K562 (cell line): ENCODE results near the gene YJEFN3.

Experiments
- CTCF ChIP-seq, 3 experiments: IDR thresholded peaks in 2 of 3; conservative IDR thresholded peaks in 1 of 3; 2 replicates each; pipeline ENCODE4 v1.5.1; 2011 to 2012; ENCODE audit warnings: low read length in 3 of 3, mild to moderate bottlenecking in 3 of 3, control low read depth in 2 of 3, improper control_type of control experiment in 1 of 3, inconsistent platforms in 1 of 3, low read depth in 1 of 3, mixed read lengths in 1 of 3, moderate library complexity in 1 of 3; ENCODE audit not compliant: insufficient read depth in 2 of 3
- KLF13 ChIP-seq: fragments of 450-650 bp; IDR thresholded peaks from 2 replicates; pipeline ENCODE4 v1.6.1; 2016; ENCODE audit warnings: missing genetic modification characterization, low read depth, mild to moderate bottlenecking, missing compliant biosample characterization, moderate library complexity, borderline replicate concordance
- NCOA1 ChIP-seq: fragments of 450-650 bp; IDR thresholded peaks from 2 replicates; pipeline ENCODE4 v1.6.1; 2016; ENCODE audit warnings: low read depth
- RNF219 ChIP-seq: fragments of 250-450 bp; sonication (Bioruptor Pico); IDR thresholded peaks from 2 replicates; pipeline ENCODE4 v1.5.0; 2022; ENCODE audit warnings: mild to moderate bottlenecking
- SUPT5H ChIP-seq: fragments of 450-650 bp; IDR thresholded peaks from 2 replicates; pipeline ENCODE4 v1.6.1; 2016
- ZBTB33 ChIP-seq: sonication (generic); formaldehyde crosslinking; IDR thresholded peaks from 2 replicates; pipeline ENCODE4 v1.8.1; 2023; ENCODE audit warnings: mild to moderate bottlenecking, missing genetic modification reagents
- ZNF444 ChIP-seq: fragments of 250-450 bp; sonication (Bioruptor Pico); IDR thresholded peaks from 2 replicates; pipeline ENCODE4 v1.4.0; 2020; ENCODE audit warnings: mild to moderate bottlenecking, moderate library complexity

GRCh38 chr19:19534556-19535265 is 6.0 kb downstream of the YJEFN3 start:
- TF ChIP-seq KLF13 (tag): no peak
- TF ChIP-seq ZBTB33 (CRISPR knock-in tag): no peak
- TF ChIP-seq ZNF444 (CRISPR knock-in tag): no peak
- no peak for TF ChIP-seq SUPT5H
- TF ChIP-seq RNF219 (CRISPR knock-in tag): no peak
- TF ChIP-seq NCOA1: no peak
- no peak for TF ChIP-seq CTCF (IDR thresholded peaks at IDR 0.05 in 2 of 3, conservative IDR thresholded peaks at IDR 0.05 in 1 of 3; ENCODE audit: insufficient read depth in 2 of 3, low read depth in 1 of 3, low read length in 3 of 3)
